H9 (cell line): ENCODE data around the gene CBLB. TPM values are rescaled to one million over a fixed set of nuclear protein-coding genes. Genes with fewer than 3 reads are reported as not detected.
A peak's percentile ranks its signal among the peaks of the same experiment; 100 is the strongest.

Source experiments
- DNase-seq: peaks from one replicate; pipeline ENCODE4 v3.0.0-alpha.2; 2017
- H2AFZ ChIP-seq: one replicate; pipeline ENCODE4 v1.6.1; 2013; ENCODE audit warnings: mild to moderate bottlenecking, low read length, control low read depth, moderate library complexity
- H2AK5ac ChIP-seq: 2 replicates; pipeline ENCODE4 v1.6.1; 2013; ENCODE audit warnings: low read length, control low read depth, mixed read lengths; ENCODE audit not compliant: insufficient read length
- H2BK120ac ChIP-seq: one replicate; pipeline ENCODE4 v1.6.1; 2013; ENCODE audit warnings: low read depth, mild to moderate bottlenecking, low read length, control low read depth, inconsistent platforms; ENCODE audit not compliant: poor library complexity, severe bottlenecking
- H2BK12ac ChIP-seq: 2 replicates; pipeline ENCODE4 v1.6.1; 2013; ENCODE audit warnings: low read length, control low read depth, mixed read lengths, low read depth; ENCODE audit not compliant: insufficient read length
- H2BK15ac ChIP-seq: 2 replicates; pipeline ENCODE4 v1.6.1; 2013; ENCODE audit warnings: low read depth, low read length, control low read depth
- H2BK20ac ChIP-seq: one replicate; pipeline ENCODE4 v1.6.1; 2013; ENCODE audit warnings: low read depth, mild to moderate bottlenecking, low read length, control low read depth, inconsistent platforms; ENCODE audit not compliant: poor library complexity, severe bottlenecking
- H2BK5ac ChIP-seq: 2 replicates; pipeline ENCODE4 v1.6.1; 2013; ENCODE audit warnings: low read length, control low read depth, mixed read lengths; ENCODE audit not compliant: insufficient read length
- H3K14ac ChIP-seq: 2 replicates; pipeline ENCODE4 v1.6.1; 2013; ENCODE audit warnings: low read length, control low read depth; ENCODE audit not compliant: insufficient read depth
- H3K18ac ChIP-seq: 2 replicates; pipeline ENCODE4 v1.6.1; 2013; ENCODE audit warnings: low read depth, mild to moderate bottlenecking, mixed read lengths, low read length, control low read depth; ENCODE audit not compliant: insufficient read length
- H3K23ac ChIP-seq: 2 replicates; pipeline ENCODE4 v1.6.1; 2013; ENCODE audit warnings: low read length, control low read depth, mixed read lengths, low read depth; ENCODE audit not compliant: insufficient read length
- H3K23me2 ChIP-seq: 2 replicates; pipeline ENCODE4 v1.6.1; 2013; ENCODE audit warnings: low read depth, mild to moderate bottlenecking, mixed read lengths, low read length, control low read depth; ENCODE audit not compliant: insufficient read length, poor library complexity, severe bottlenecking
- H3K27ac ChIP-seq: 2 replicates; pipeline ENCODE4 v1.5.1; 2013; ENCODE audit warnings: low read length, control low read depth, mixed read lengths, low read depth; ENCODE audit not compliant: insufficient read length
- H3K27me3 ChIP-seq: 2 replicates; pipeline ENCODE4 v1.6.1; 2013; ENCODE audit warnings: low read length, control low read depth, inconsistent platforms; ENCODE audit not compliant: insufficient read depth
- H3K4ac ChIP-seq: 2 replicates; pipeline ENCODE4 v1.6.1; 2013; ENCODE audit warnings: low read depth, mild to moderate bottlenecking, control low read depth, inconsistent platforms, low read length, moderate library complexity
- H3K4me1 ChIP-seq: 2 replicates; pipeline ENCODE4 v1.6.1; 2013; ENCODE audit warnings: low read length, control low read depth, inconsistent platforms; ENCODE audit not compliant: insufficient read depth
- H3K4me2 ChIP-seq: 2 replicates; pipeline ENCODE4 v1.6.1; 2013; ENCODE audit warnings: low read length, control low read depth, mixed read lengths; ENCODE audit not compliant: insufficient read length, insufficient read depth
- H3K56ac ChIP-seq: 2 replicates; pipeline ENCODE4 v1.6.1; 2013; ENCODE audit warnings: low read depth, mild to moderate bottlenecking, mixed read lengths, low read length, control low read depth; ENCODE audit not compliant: insufficient read length
- H3K79me1 ChIP-seq: 2 replicates; pipeline ENCODE4 v1.6.1; 2013; ENCODE audit warnings: low read depth, mild to moderate bottlenecking, moderate library complexity, low read length, control low read depth, inconsistent platforms; ENCODE audit not compliant: insufficient read depth, poor library complexity, severe bottlenecking
- H3K79me2 ChIP-seq: 2 replicates; pipeline ENCODE4 v1.6.1; 2013; ENCODE audit warnings: low read length, control low read depth, inconsistent platforms; ENCODE audit not compliant: insufficient read depth
- H3K9ac ChIP-seq: 2 replicates; pipeline ENCODE4 v1.6.1; 2013; ENCODE audit warnings: low read length, control low read depth, mixed read lengths; ENCODE audit not compliant: insufficient read length; ENCODE audit errors: extremely low read depth
- H3K9me3 ChIP-seq: one replicate; pipeline ENCODE4 v1.6.1; 2013; ENCODE audit warnings: low read depth, low read length, inconsistent platforms; ENCODE audit not compliant: control insufficient read depth
- H3T11ph ChIP-seq: one replicate; pipeline ENCODE4 v1.6.1; 2013; ENCODE audit warnings: mild to moderate bottlenecking, low read length, control low read depth, inconsistent platforms
- H4K20me1 ChIP-seq: one replicate; pipeline ENCODE4 v1.6.1; 2013; ENCODE audit not compliant: control insufficient read depth, insufficient read length, insufficient read depth
- H4K5ac ChIP-seq: 2 replicates; pipeline ENCODE4 v1.6.1; 2013; ENCODE audit warnings: low read depth, mild to moderate bottlenecking, mixed read lengths, low read length, control low read depth; ENCODE audit not compliant: insufficient read length
- H4K8ac ChIP-seq: replicated peaks from 2 replicates; pipeline ENCODE4 v1.6.1; 2013; ENCODE audit warnings: low read length, control low read depth, mixed read lengths, low read depth; ENCODE audit not compliant: insufficient read length
- H4K91ac ChIP-seq: 2 replicates; pipeline ENCODE4 v1.6.1; 2013; ENCODE audit warnings: low read depth, mild to moderate bottlenecking, moderate library complexity, mixed read lengths, low read length, control low read depth; ENCODE audit not compliant: insufficient read length
- H3K27ac Mint-ChIP-seq, 3 experiments: 2 replicates in 2 of 3; 3 replicates in 1 of 3; pipeline ENCODE4 v1.8.0; 2020 to 2021; ENCODE audit warnings: mixed read lengths in 3 of 3, mild to moderate bottlenecking in 1 of 3, moderate library complexity in 1 of 3
- H3K27me3 Mint-ChIP-seq: 2 replicates; pipeline ENCODE4 v1.8.0; 2021; ENCODE audit warnings: low read depth, mild to moderate bottlenecking, moderate library complexity, mixed read lengths
- H3K36me3 Mint-ChIP-seq, 3 experiments: 2 replicates in 2 of 3; 3 replicates in 1 of 3; pipeline ENCODE4 v1.8.0; 2020 to 2021; ENCODE audit warnings: low read depth in 3 of 3, mixed read lengths in 3 of 3; ENCODE audit not compliant: insufficient read depth in 1 of 3
- H3K4me1 Mint-ChIP-seq, 2 experiments: 2 replicates each; pipeline ENCODE4 v1.8.0; 2020; ENCODE audit warnings: mixed read lengths in 2 of 2
- H3K4me3 Mint-ChIP-seq, 2 experiments: 2 replicates in 1 of 2; 3 replicates in 1 of 2; pipeline ENCODE4 v1.8.0; 2020 to 2021; ENCODE audit warnings: mild to moderate bottlenecking in 2 of 2, mixed read lengths in 2 of 2, moderate library complexity in 1 of 2
- H3K9me3 Mint-ChIP-seq, 2 experiments: 2 replicates in 1 of 2; 3 replicates in 1 of 2; pipeline ENCODE4 v1.8.0; 2020; ENCODE audit warnings: mild to moderate bottlenecking in 2 of 2, mixed read lengths in 2 of 2, moderate library complexity in 1 of 2
- WGBS: extraction: QIAGEN DNeasy Blood & Tissue Kit; methylation state at CpG from one replicate; pipeline ENCODE4 v1.1.7; 2013; ENCODE audit warnings: missing lambda C conversion rate, low lambda C conversion rate, mixed read lengths; ENCODE audit not compliant: insufficient read length; ENCODE audit errors: extremely low coverage; 5-methylcytosine and 5-hydroxymethylcytosine counted together
- total RNA-seq: library from RNA; stranded (reverse); gene quantifications from 2 replicates; pipeline ENCODE4 v1.2.1, GENCODE V29; 2021
- TF ChIP-seq, protein P1 (sequence below): fragments of 200-600 bp; sonication (generic); conservative IDR thresholded peaks from 3 replicates; pipeline ENCODE4 v1.8.0; 2021; ENCODE audit warnings: antibody characterized with exemption, mild to moderate bottlenecking

Gene CBLB
- total RNA-seq, 1 experiment from 2014 or later = 25.7 TPM

- H2BK20ac ChIP-seq = no peak overlapping the region
- Mint-ChIP-seq H3K27ac (peak overlapping the region in 2 of 3 experiments; percentile 99; a peak in 5 of 7 replicates), H3K4me3 (peak overlapping the region; percentile 98), H3K36me3 (peaks cover 0 to 6% (median 3%) of the 10 kb centered on the region in 3 experiments; a peak in 3 of 7 replicates), H3K9me3 (no peaks in the 10 kb centered on the region), H3K27me3 (no peaks in the 10 kb centered on the region), H3K4me1 (peaks cover 26 to 34% of the 10 kb centered on the region in 2 experiments)
- H4K8ac ChIP-seq = no peak overlapping the region
- H3K27ac ChIP-seq = no peak overlapping the region
- H3K9me3 ChIP-seq = no peaks in the 10 kb centered on the region
- no peak overlapping the region for H3K14ac ChIP-seq
- no peak overlapping the region for H2BK5ac ChIP-seq
- DNase-seq = no peak
- H3K9ac ChIP-seq = no peak overlapping the region
- no peak overlapping the region for H4K5ac ChIP-seq
- no peak overlapping the region for H2BK12ac ChIP-seq
- no peak overlapping the region for H2AFZ ChIP-seq
- H4K91ac ChIP-seq = no peak overlapping the region
- H2BK15ac ChIP-seq = no peak overlapping the region
- no CpG with 5 or more reads among the region's 6 CpGs for WGBS
- H3K23ac ChIP-seq = no peak overlapping the region
- no peak overlapping the region for H3K18ac ChIP-seq
- H4K20me1 ChIP-seq = no peaks in the 10 kb centered on the region
- H3K27me3 ChIP-seq = no peaks in the 10 kb centered on the region
- peaks cover 3% of the 10 kb centered on the region; the same call in 1 of the 2 replicates for H3K79me2 ChIP-seq
- H2BK120ac ChIP-seq = no peak overlapping the region
- no peak overlapping the region for H3K4ac ChIP-seq
- TF ChIP-seq, protein P1, sequence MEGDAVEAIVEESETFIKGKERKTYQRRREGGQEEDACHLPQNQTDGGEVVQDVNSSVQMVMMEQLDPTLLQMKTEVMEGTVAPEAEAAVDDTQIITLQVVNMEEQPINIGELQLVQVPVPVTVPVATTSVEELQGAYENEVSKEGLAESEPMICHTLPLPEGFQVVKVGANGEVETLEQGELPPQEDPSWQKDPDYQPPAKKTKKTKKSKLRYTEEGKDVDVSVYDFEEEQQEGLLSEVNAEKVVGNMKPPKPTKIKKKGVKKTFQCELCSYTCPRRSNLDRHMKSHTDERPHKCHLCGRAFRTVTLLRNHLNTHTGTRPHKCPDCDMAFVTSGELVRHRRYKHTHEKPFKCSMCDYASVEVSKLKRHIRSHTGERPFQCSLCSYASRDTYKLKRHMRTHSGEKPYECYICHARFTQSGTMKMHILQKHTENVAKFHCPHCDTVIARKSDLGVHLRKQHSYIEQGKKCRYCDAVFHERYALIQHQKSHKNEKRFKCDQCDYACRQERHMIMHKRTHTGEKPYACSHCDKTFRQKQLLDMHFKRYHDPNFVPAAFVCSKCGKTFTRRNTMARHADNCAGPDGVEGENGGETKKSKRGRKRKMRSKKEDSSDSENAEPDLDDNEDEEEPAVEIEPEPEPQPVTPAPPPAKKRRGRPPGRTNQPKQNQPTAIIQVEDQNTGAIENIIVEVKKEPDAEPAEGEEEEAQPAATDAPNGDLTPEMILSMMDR = no peak
- H3K56ac ChIP-seq = no peak overlapping the region
- H2AK5ac ChIP-seq = no peak overlapping the region
- no peaks in the 10 kb centered on the region for H3K79me1 ChIP-seq
- H3K4me2 ChIP-seq = peak overlapping the region; percentile 89
- peaks cover 2% of the 10 kb centered on the region; the same call in 1 of the 2 replicates for H3K4me1 ChIP-seq
- peaks cover 8% of the 10 kb centered on the region for H3K23me2 ChIP-seq
- no peak overlapping the region for H3T11ph ChIP-seq
Observed at GRCh38 chr3:105869861-105870755, 1.3 kb upstream of the CBLB start.
